Right lobe of liver (tissue), 6 donors: ENCODE results near the gene CACNB2. TPM values are rescaled to one million over a fixed set of nuclear protein-coding genes. Genes with fewer than 3 reads are reported as not detected.

Source experiments
- ATAC-seq, 4 donors: fragments of 200-7000 bp; cut with Tn5 transposase; one replicate each; pipeline ENCODE4 v1.9.1; 2020; ENCODE audit warnings: mild to moderate bottlenecking in 4 of 4, moderate library complexity in 4 of 4
- DNase-seq, 3 donors: peaks; one replicate each; pipeline ENCODE4 v3.0.0-alpha.2; 2020
- H3K27ac ChIP-seq, 3 donors: fragments of 200-600 bp; one replicate each; pipeline ENCODE4 v1.8.0; 2022
- H3K27me3 ChIP-seq, 2 donors: fragments of 200-600 bp; one replicate each; pipeline ENCODE4 v1.8.0; 2022
- H3K36me3 ChIP-seq, 4 donors: fragments of 200-600 bp; sonication (generic) in 1 of 4; one replicate each; pipeline versions ENCODE4 v1.5.1 to v1.8.0; 2017 to 2022; ENCODE audit warnings: control low read depth in 1 of 4
- H3K4me1 ChIP-seq, 4 donors: fragments of 200-600 bp; sonication (generic) in 1 of 4; one replicate each; pipeline versions ENCODE4 v1.5.1 to v1.8.0; 2017 to 2022; ENCODE audit warnings: control low read depth in 1 of 4
- H3K4me3 ChIP-seq, 3 donors: fragments of 200-600 bp; one replicate each; pipeline ENCODE4 v1.8.0; 2022
- H3K9me3 ChIP-seq, 4 donors: fragments of 200-600 bp; sonication (generic) in 1 of 4; one replicate each; pipeline versions ENCODE4 v1.5.1 to v1.8.0; 2017 to 2022; ENCODE audit warnings: control low read depth in 1 of 4
- POLR2A ChIP-seq: fragments of 450-650 bp; IDR thresholded peaks from one replicate; pipeline ENCODE4 v1.6.1; 2017; ENCODE audit warnings: antibody characterized with exemption, mild to moderate bottlenecking
- WGBS: methylation state at CpG from one replicate; pipeline ENCODE4 v1.1.6; 2018; ENCODE audit warnings: low coverage, low lambda C conversion rate; ENCODE audit not compliant: insufficient coverage; ENCODE audit errors: missing lambda C conversion rate; 5-methylcytosine and 5-hydroxymethylcytosine counted together
- intact Hi-C, 2 donors: fragments of 100-400 bp; cut with DNase I; formaldehyde crosslinking; loops; one replicate each; pipeline versions ENCODE4 v1.11.2 to v1.14.1; 2022
- total RNA-seq, 6 experiments: library from RNA; depleted of rRNA in 2 of 6; stranded (reverse); fragments of >200 nt in 2 of 6; fragmentation: NEBNext Ultra II Directional in 3 of 6; extraction: Animal tissue kit (Norgen Biotek cat#: 25700) in 3 of 6; gene quantifications; one replicate each; pipeline versions ENCODE4 v1.1.0 to v1.2.4, GENCODE V29; 2016 to 2023
- TF ChIP-seq, protein P1 (sequence below), 4 donors: fragments of 200-600 bp in 3 of 4; fragments of 450-650 bp in 1 of 4; IDR thresholded peaks; one replicate each; pipeline versions ENCODE4 v1.5.1 to v1.8.0; 2016 to 2022; ENCODE audit warnings: antibody characterized with exemption in 4 of 4, mild to moderate bottlenecking in 2 of 4
- donor health status: DM: no; HTN: yes; CAD: no.
- donor health status: DM: no; HTN: no; CAD: no.
- donor health status: DM: no; HTN: no; CAD: no.
- donor health status: DM: no; HTN: yes; CAD: no.
- donor health status: DM: no; HTN: yes; CAD: no.

Gene CACNB2
- total RNA-seq, 6 experiments from 2014 or later: 0.12 to 1.8 (median 1.0) TPM; not detected in 1

GRCh38 chr10:18209241-18209640 is 69.0 kb downstream of the CACNB2 start:
- WGBS: 26% methylated on average over 2 of the region's 2 CpGs

DNA sequence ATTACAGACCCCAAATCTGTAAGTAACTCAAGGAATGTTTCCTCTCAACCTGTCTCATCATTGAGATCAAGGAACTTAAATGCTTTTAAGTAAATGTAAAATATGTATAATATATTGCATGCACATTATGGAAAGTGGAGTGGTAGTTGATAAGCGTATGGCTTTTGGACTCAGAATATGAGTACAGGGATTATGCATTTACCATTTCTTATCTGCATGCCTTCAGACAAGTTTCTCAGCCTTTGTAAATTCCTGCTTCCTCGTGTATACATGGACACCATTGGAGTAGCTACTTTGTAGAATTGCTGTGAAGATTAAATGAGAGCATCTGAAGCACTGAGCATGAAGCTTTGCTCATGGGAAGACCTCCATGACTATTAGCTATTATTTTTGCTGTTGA is 70.5 kb downstream of the CACNB2 start:
- no peak for ATAC-seq
- 18% methylated on average over 2 of the region's 2 CpGs for WGBS
- H3K27me3 ChIP-seq: no peaks in the 10 kb centered on the region
- no peak overlapping the region for H3K27ac ChIP-seq
- H3K4me1 ChIP-seq: no peaks in the 10 kb centered on the region
- intact Hi-C loops: no loop called here
- H3K4me3 ChIP-seq: no peak overlapping the region
- H3K36me3 ChIP-seq: no peaks in the 10 kb centered on the region
- H3K9me3 ChIP-seq: no peaks in the 10 kb centered on the region
- no peak for TF ChIP-seq POLR2A
- TF ChIP-seq, protein P1, sequence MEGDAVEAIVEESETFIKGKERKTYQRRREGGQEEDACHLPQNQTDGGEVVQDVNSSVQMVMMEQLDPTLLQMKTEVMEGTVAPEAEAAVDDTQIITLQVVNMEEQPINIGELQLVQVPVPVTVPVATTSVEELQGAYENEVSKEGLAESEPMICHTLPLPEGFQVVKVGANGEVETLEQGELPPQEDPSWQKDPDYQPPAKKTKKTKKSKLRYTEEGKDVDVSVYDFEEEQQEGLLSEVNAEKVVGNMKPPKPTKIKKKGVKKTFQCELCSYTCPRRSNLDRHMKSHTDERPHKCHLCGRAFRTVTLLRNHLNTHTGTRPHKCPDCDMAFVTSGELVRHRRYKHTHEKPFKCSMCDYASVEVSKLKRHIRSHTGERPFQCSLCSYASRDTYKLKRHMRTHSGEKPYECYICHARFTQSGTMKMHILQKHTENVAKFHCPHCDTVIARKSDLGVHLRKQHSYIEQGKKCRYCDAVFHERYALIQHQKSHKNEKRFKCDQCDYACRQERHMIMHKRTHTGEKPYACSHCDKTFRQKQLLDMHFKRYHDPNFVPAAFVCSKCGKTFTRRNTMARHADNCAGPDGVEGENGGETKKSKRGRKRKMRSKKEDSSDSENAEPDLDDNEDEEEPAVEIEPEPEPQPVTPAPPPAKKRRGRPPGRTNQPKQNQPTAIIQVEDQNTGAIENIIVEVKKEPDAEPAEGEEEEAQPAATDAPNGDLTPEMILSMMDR (IDR thresholded peaks at IDR 0.05): no peak
- DNase-seq: no peak

More at GRCh38 chr10:18209241-18209640, 69.0 kb downstream of the CACNB2 start:
- no peak for TF ChIP-seq POLR2A
- TF ChIP-seq, protein P1 (IDR thresholded peaks at IDR 0.05): no peak
- Histone ChIP-seq H3K27me3 (no peaks in the 10 kb centered on the region), H3K27ac (no peak overlapping the region), H3K36me3 (no peaks in the 10 kb centered on the region), H3K9me3 (no peaks in the 10 kb centered on the region), H3K4me1 (no peaks in the 10 kb centered on the region), H3K4me3 (no peak overlapping the region)
- intact Hi-C loops: no loop called here
- ATAC-seq (no peak), DNase-seq (no peak)

DNA sequence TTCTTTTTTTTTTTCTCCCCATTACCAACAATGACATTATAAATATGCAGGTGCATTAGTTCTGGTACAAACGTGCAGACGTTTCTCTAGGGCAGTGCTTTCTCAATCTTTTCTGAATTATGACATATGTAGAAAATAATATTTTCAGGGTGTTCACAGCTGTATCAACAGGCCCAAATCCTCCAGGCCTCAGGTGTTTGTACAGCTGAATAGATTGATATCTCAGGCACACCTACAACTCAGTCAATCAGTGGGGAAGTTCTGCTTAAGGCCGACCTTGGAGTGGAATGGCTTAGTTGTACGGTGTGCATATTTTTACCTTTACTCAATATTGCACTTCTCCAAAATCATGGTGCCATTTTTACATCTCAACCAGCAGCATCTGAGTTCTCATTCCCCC is 71.6 kb downstream of the CACNB2 start:
- H3K27me3 ChIP-seq: no peaks in the 10 kb centered on the region
- TF ChIP-seq, protein P1 (IDR thresholded peaks at IDR 0.05): no peak
- TF ChIP-seq POLR2A: no peak
- intact Hi-C loops: no loop called here
- H3K4me1 ChIP-seq: no peaks in the 10 kb centered on the region
- H3K4me3 ChIP-seq: no peak overlapping the region
- H3K36me3 ChIP-seq: no peaks in the 10 kb centered on the region
- 57% methylated on average over 3 of the region's 4 CpGs for WGBS
- DNase-seq (no peak), ATAC-seq (no peak)
- no peak overlapping the region for H3K27ac ChIP-seq
- H3K9me3 ChIP-seq: no peaks in the 10 kb centered on the region

DNA sequence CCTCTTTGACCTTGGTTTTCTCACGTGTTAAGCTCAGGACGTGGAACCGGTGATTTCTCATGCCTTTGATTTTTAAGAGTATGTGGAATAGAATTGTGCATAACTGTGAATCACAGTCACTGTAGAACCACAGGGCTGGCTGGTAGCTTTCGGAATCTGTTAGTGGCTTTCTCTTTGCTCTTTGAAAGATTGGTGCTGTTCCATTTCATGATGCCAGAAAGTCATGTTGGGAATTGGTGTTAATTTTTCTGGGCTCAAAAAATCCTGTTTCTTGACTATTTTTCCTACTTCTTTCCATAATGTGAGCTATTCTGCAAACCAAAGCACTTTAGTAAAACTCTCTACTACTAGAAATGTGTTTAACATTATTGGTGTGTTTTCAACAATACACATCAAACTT is 73.0 kb downstream of the CACNB2 start:
- Histone ChIP-seq H3K36me3 (no peaks in the 10 kb centered on the region), H3K4me3 (no peak overlapping the region), H3K27me3 (no peaks in the 10 kb centered on the region), H3K9me3 (no peaks in the 10 kb centered on the region), H3K4me1 (no peaks in the 10 kb centered on the region), H3K27ac (no peak overlapping the region)
- WGBS: 57% methylated on average over 4 of the region's 4 CpGs
- TF ChIP-seq, protein P1 (IDR thresholded peaks at IDR 0.05): no peak
- no peak for TF ChIP-seq POLR2A
- ATAC-seq: no peak
- DNase-seq: no peak
- intact Hi-C loops: no loop called here
